Activated CD4-positive, alpha-beta memory T cell treated with anti-CD3 and anti-CD28 coated beads, Interleukin-2, amount 10 ng/mL, durations not matched to agents 7 days and 5 days (primary cell): ENCODE results near the gene DHRSX. TPM values are rescaled to one million over a fixed set of nuclear protein-coding genes. Genes with fewer than 3 reads are reported as not detected.
"Not testable (repeated sequence)": the region's sequence is repeated elsewhere in the genome, so short reads cannot be mapped to it uniquely, and the experiment has no call there.

ENCODE experiments used
- CTCF ChIA-PET: fragments of 350-600 bp; sonication (Branson Sonifier 250); formaldehyde crosslinking; loops from one replicate; lab custom pipeline; 2021; ENCODE audit warnings: antibody characterized with exemption, inconsistent platforms; lab: Charles Lee
- POLR2A ChIA-PET: fragments of 350-600 bp; sonication (Branson Sonifier 250); formaldehyde crosslinking; loops from one replicate; lab custom pipeline; 2021; ENCODE audit warnings: antibody characterized with exemption; lab: Charles Lee
- DNase-seq: peaks from one replicate; pipeline ENCODE4 v3.0.0-alpha.2; 2020
- H3K27ac Mint-ChIP-seq: one replicate; pipeline ENCODE4 v1.8.0; 2021; ENCODE audit warnings: mild to moderate bottlenecking, mixed read lengths
- H3K27me3 Mint-ChIP-seq: one replicate; pipeline ENCODE4 v1.8.0; 2021; ENCODE audit warnings: mixed read lengths
- H3K36me3 Mint-ChIP-seq: one replicate; pipeline ENCODE4 v1.8.0; 2021; ENCODE audit warnings: low read depth, mixed read lengths
- H3K4me1 Mint-ChIP-seq: one replicate; pipeline ENCODE4 v1.8.0; 2021; ENCODE audit warnings: mixed read lengths
- H3K4me3 Mint-ChIP-seq: one replicate; pipeline ENCODE4 v1.8.0; 2021; ENCODE audit warnings: mild to moderate bottlenecking, mixed read lengths
- H3K9me3 Mint-ChIP-seq: one replicate; pipeline ENCODE4 v1.8.0; 2021; ENCODE audit warnings: mixed read lengths
- total RNA-seq, 2 experiments: library from RNA; stranded (reverse); gene quantifications; one replicate each; pipeline ENCODE4 v1.2.3, GENCODE V29; 2021

DHRSX gene
- total RNA-seq, 2 experiments from 2014 or later: 21.1 to 23.7 TPM

DNA sequence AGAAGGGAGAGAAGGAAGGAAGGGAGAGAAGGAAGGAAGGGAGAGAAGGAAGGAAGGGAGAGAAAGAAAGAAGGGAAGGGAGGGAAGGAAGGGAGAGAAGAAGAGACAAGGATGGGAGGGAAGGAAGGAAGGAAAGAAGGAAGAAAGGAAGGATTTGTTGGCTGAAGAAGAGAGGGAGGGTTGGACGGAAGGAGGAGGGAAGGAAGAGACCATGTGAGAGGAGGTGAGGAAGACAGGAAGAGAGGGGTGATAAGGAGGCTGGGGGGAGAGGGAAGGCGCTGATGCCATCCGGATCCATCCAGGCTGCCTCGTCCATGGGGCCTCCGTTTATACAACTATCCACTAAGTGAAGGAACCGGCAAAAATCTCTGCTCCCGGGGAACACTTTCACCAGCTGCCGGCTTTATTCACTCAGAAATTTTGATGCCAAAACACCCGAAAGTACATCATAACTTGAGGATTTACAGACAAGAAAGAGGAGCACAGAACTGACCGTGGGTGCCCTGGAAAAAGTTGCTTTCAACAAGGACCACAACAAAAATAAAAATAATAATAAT is 14.9 kb downstream of the DHRSX start:
- no peak for DNase-seq
- Mint-ChIP-seq H3K27me3 (no peaks in the 10 kb centered on the region), H3K4me3 (no peak overlapping the region), H3K36me3 (peaks cover 27% of the 10 kb centered on the region), H3K9me3 (no peaks in the 10 kb centered on the region), H3K4me1 (no peaks in the 10 kb centered on the region), H3K27ac (no peak overlapping the region)
- POLR2A ChIA-PET: no interaction called here
- CTCF ChIA-PET: no interaction called here

GRCh38 chrX:2484721-2485648 is 15.8 kb downstream of the DHRSX start:
- peaks cover 30% of the 10 kb centered on the region for H3K36me3 Mint-ChIP-seq
- CTCF ChIA-PET: no interaction called here
- no peak for DNase-seq
- no peaks in the 10 kb centered on the region for H3K4me1 Mint-ChIP-seq
- H3K27me3 Mint-ChIP-seq: no peaks in the 10 kb centered on the region
- no peak overlapping the region for H3K27ac Mint-ChIP-seq
- no peak overlapping the region for H3K4me3 Mint-ChIP-seq
- POLR2A ChIA-PET: no interaction called here
- peaks cover 3% of the 10 kb centered on the region for H3K9me3 Mint-ChIP-seq

- Mint-ChIP-seq H3K27me3 (no peaks in the 10 kb centered on the region), H3K9me3 (peaks cover 7% of the 10 kb centered on the region), H3K4me1 (no peaks in the 10 kb centered on the region), H3K36me3 (peaks cover 28% of the 10 kb centered on the region), H3K27ac (no peak overlapping the region), H3K4me3 (no peak overlapping the region)
- no peak for DNase-seq
- CTCF ChIA-PET: no interaction called here
- POLR2A ChIA-PET: no interaction called here
Observed at GRCh38 chrX:2484256-2484655, 16.5 kb downstream of the DHRSX start.

DNA sequence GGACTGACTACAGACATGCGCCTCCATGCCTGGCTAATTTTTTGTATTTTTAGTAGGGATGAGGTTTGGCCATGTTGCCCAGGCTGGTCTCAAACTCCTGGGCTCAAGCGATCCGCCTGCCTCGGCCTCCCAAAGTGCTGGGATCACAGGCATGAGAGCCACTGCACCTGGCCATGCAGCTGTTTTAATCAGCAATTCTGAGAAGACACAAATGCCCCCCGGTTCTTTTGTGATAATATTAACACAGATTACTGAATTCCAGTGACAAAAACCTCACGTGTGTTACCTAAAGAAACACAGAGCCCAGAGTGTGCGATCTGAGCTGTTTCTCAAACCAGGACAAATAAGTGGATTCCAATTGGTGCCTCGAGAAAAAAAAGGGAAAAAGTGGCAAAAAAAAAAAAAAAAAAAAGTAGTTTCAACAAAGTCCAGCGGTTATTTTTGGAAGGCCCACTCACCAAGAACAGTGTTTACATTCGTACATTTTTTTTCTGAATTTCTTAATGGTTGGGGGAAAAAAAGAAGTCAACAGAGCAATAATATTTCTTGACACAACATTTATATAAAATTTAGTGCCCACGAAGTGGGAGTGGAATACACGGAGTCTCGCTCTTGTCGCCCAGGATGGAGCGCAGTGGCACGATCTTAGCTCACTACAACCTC is 17.2 kb downstream of the DHRSX start:
- ChIA-PET POLR2A (no interaction called here), CTCF (no interaction called here)
- Mint-ChIP-seq H3K4me1 (no peaks in the 10 kb centered on the region), H3K27me3 (no peaks in the 10 kb centered on the region), H3K27ac (no peak overlapping the region), H3K36me3 (peaks cover 21% of the 10 kb centered on the region), H3K4me3 (no peak overlapping the region), H3K9me3 (peaks cover 7% of the 10 kb centered on the region)
- no peak for DNase-seq

GRCh38 chrX:2481597-2481996 is 19.2 kb downstream of the DHRSX start:
- H3K4me1 Mint-ChIP-seq, H3K4me3 Mint-ChIP-seq, CTCF ChIA-PET, H3K27ac Mint-ChIP-seq, POLR2A ChIA-PET, DNase-seq, H3K36me3 Mint-ChIP-seq, H3K27me3 Mint-ChIP-seq, H3K9me3 Mint-ChIP-seq: not testable (repeated sequence)

GRCh38 chrX:2479982-2480381 is 20.8 kb downstream of the DHRSX start:
- H3K27me3 Mint-ChIP-seq, H3K4me3 Mint-ChIP-seq, POLR2A ChIA-PET, H3K4me1 Mint-ChIP-seq, DNase-seq, CTCF ChIA-PET, H3K9me3 Mint-ChIP-seq, H3K36me3 Mint-ChIP-seq, H3K27ac Mint-ChIP-seq: not testable (repeated sequence)

- ChIA-PET POLR2A (no interaction called here), CTCF (no interaction called here)
- no peak for DNase-seq
- no peak overlapping the region for H3K27ac Mint-ChIP-seq
- H3K27me3 Mint-ChIP-seq: no peaks in the 10 kb centered on the region
- peaks cover 8% of the 10 kb centered on the region for H3K36me3 Mint-ChIP-seq
- H3K9me3 Mint-ChIP-seq: peaks cover 7% of the 10 kb centered on the region
- no peak overlapping the region for H3K4me3 Mint-ChIP-seq
- no peaks in the 10 kb centered on the region for H3K4me1 Mint-ChIP-seq
Observed at GRCh38 chrX:2479420-2479780, 21.4 kb downstream of the DHRSX start.

DNA sequence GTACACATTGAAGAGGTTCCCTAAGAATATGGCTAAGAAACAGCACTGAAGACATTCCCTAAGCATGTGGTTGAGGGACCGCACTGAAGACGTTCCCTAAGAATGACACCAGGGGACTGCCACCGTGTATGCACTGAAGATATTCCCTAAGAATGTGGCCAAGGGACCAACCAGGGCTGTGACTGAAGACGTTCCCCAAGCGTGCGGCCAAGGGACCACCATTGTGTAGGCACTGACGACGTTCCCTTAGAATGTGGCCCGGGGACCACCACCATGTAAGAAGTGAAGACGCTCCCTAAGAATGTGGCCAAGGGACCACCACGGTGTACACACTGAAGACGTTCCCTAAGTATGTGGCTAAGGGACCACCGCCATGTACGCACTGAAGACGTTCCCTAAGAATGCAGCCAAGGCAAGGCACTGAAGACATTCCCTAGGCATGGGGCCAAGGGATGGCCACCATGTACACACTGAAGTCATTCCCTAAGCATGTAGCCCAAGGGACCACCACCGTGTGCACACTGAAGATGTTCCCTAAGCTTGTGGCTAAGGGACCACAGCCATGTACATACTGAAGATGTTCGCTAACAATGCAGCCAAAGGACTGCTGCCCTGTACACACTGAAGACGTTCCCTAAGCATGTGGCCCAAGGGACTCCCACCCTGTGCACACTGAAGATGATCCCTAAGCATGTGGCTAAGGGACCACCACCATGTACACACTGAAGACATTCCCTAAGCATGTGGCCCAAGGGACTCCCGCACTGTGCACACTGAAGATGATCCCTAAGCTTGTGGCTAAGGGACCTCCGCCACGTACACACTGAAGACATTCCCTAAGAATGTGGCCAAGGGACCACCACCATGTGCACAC is 22.0 kb downstream of the DHRSX start:
- Mint-ChIP-seq H3K4me1 (no peaks in the 10 kb centered on the region), H3K27ac (no peak overlapping the region), H3K9me3 (peaks cover 7% of the 10 kb centered on the region), H3K4me3 (no peak overlapping the region), H3K36me3 (peaks cover 8% of the 10 kb centered on the region), H3K27me3 (no peaks in the 10 kb centered on the region)
- DNase-seq: no peak
- ChIA-PET POLR2A (no interaction called here), CTCF (no interaction called here)

DNA sequence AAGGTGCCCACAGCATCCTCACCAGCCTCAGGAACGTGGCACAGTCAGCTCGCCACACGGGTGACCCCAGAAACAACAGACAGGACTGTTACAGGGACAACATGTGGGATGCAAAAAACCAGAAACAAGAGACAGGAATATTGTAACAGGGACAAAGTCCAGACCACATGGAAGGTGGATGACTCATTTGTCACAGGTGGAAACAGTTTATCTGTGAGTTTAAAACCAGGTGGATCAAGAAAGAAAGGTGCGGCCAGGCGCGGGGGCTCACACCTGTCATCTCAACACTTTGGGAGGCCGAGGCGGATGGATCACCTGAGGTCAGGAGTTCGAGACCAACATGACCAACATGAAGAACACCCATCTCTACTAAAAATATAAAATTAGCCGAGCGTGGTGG is 23.5 kb downstream of the DHRSX start:
- H3K27ac Mint-ChIP-seq, H3K4me3 Mint-ChIP-seq, DNase-seq, H3K36me3 Mint-ChIP-seq, H3K4me1 Mint-ChIP-seq, POLR2A ChIA-PET, H3K27me3 Mint-ChIP-seq, H3K9me3 Mint-ChIP-seq, CTCF ChIA-PET: not testable (repeated sequence)

DNA sequence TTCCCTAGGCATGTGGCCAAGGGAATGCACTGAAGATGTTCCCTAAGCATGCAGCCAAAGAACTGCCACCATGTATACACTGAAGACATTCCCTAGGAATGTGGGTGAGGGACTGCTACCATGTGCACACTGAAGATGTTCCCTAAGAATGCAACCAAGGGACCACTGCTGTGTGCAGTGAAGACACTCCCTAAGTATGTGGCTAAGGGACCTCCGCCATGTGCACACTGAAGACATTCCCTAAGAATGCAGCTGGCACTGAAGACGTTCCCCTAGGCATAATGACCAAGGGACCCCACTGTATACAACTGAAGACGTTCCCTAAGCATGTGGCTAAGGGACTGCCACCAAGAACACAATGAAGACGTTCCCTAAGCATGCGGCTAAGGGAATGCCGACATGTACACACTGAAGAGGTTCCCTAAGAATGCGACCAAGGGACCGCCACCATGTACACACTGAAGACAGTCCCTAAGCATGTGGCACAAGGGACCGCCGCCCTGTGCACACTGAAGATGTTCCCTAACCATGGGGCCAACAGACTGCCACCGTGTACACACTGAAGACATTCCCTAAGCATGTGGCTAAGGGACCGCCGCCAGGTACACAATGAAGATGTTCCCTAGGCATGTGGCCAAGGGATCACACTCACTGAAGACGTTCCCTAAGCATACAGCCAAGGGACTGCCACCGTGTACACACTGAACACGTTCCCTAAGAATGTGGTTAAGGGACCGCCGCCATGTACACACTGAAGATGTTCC is 25.6 kb downstream of the DHRSX start:
- no peak for DNase-seq
- Mint-ChIP-seq H3K4me1 (no peaks in the 10 kb centered on the region), H3K27ac (no peak overlapping the region), H3K27me3 (no peaks in the 10 kb centered on the region), H3K9me3 (peaks cover 7% of the 10 kb centered on the region), H3K4me3 (no peak overlapping the region), H3K36me3 (peaks cover 6% of the 10 kb centered on the region)
- POLR2A ChIA-PET: no interaction called here
- CTCF ChIA-PET: no interaction called here

DNA sequence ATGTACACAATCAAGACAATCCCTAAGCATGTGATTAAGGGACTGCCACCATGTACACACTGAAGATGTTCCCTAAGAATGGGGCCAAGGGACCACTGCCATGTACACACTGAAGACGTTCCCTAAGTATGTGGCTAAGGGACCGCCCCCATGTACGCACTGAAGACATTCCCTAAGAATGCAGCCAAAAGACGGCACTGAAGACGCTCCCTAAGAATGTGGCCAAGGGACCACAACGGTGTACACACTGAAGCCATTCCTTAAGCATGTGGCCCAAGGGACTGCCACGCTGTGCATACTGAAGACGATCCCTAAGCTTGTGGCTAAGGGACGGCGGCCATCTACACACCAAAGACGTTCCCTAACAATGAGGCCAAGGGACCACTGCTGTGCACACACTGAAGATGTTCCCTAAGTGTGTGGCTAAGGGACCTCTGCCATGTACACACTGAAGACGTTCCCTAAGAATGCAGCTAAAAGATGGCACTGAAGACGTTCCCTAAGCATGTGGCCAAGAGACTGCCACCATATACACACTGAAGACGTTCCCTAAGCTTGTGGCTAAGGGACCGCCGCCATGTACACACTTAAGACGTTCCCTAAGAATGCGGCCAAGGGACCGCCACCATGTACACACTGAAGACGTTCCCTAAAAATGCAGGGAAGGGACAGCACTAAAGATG is 26.4 kb downstream of the DHRSX start:
- POLR2A ChIA-PET: no interaction called here
- H3K27ac Mint-ChIP-seq: no peak overlapping the region
- DNase-seq: no peak
- no peaks in the 10 kb centered on the region for H3K4me1 Mint-ChIP-seq
- H3K27me3 Mint-ChIP-seq: no peaks in the 10 kb centered on the region
- CTCF ChIA-PET: no interaction called here
- no peak overlapping the region for H3K4me3 Mint-ChIP-seq
- H3K36me3 Mint-ChIP-seq: peaks cover 4% of the 10 kb centered on the region
- H3K9me3 Mint-ChIP-seq: peaks cover 8% of the 10 kb centered on the region

DNA sequence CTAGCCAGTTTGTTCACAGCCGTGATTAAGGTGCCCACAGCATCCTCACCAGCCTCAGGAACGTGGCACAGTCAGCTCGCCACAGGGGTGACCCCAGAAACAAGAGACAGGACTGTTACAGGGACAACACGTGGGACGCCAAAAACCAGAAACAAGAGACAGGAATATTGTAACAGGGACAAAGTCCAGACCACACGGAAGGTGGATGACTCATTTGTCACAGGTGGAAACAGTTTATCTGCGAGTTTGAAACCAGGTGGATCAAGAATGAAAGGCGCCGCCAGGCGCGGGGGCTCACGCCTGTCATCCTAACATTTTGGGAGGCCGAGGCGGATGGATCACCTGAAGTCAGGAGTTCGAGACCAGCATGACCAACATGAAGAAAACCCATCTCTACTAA is 27.7 kb downstream of the DHRSX start:
- H3K4me1 Mint-ChIP-seq, CTCF ChIA-PET, H3K4me3 Mint-ChIP-seq, H3K27me3 Mint-ChIP-seq, POLR2A ChIA-PET, H3K9me3 Mint-ChIP-seq, DNase-seq, H3K36me3 Mint-ChIP-seq, H3K27ac Mint-ChIP-seq: not testable (repeated sequence)
